Vagina (tissue), 2 donors: ENCODE data around the gene PTPRN.

Experiments
- POLR2A ChIP-seq, 2 donors: fragments of 450-650 bp; IDR thresholded peaks; one replicate each; pipeline ENCODE4 v1.6.1; 2017; ENCODE audit warnings: antibody characterized with exemption in 2 of 2, mild to moderate bottlenecking in 2 of 2, moderate library complexity in 2 of 2
- TF ChIP-seq, protein P1 (sequence below), 3 experiments: fragments of 450-650 bp in 2 of 3; fragments of 200-600 bp in 1 of 3; sonication (generic) in 1 of 3; IDR thresholded peaks; one replicate each; pipeline ENCODE4 v1.5.1; 2017 to 2019; ENCODE audit warnings: antibody characterized with exemption in 3 of 3, mild to moderate bottlenecking in 2 of 3, moderate library complexity in 2 of 3

DNA sequence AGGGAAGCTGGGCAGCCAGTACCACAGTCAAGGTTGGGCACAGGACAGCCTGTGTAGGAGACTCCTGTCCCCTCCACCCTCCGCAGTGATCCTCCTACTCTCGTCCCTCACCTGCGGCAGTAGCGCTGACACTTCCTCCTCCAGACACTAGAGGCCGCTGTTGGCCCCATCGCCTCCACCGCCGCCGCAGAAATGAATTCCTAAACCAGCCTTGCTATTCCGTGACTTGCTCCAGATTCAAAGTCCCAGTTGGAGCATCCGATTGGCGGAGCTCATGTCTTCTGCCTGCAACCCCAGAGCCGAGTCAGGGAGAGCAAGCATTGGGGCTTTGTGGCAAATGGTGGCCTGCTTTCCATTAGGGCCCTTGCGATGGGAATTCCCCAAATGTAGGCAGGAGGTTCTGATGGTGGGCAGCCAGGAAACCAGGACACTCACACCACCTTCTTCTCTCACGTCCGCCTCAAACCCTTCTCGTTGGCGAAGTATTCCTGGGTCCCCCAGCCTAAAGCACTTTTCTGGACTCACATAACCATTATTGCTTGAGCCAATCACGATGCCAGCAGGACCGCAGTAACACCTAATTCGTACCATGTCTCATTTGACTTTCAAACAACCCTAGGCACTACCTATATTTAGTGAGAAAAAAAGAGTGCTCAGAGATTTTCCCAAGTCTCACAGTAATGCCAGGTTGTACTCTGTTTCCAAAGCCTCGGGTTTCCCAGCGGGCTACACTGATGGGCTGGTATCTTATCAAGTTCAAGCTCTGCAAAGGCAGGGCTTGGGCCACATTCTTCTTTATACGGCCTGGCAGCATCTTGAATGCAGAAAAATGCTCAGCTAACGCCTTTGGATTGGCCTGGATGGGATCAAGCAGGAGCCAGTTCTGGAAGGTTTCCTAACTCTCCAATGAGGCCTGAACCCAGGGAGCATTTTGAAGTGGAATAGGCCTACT, 31.2 kb downstream of the PTPRN start:
- TF ChIP-seq POLR2A (IDR thresholded peaks at IDR 0.05), result no peak
- TF ChIP-seq, protein P1, sequence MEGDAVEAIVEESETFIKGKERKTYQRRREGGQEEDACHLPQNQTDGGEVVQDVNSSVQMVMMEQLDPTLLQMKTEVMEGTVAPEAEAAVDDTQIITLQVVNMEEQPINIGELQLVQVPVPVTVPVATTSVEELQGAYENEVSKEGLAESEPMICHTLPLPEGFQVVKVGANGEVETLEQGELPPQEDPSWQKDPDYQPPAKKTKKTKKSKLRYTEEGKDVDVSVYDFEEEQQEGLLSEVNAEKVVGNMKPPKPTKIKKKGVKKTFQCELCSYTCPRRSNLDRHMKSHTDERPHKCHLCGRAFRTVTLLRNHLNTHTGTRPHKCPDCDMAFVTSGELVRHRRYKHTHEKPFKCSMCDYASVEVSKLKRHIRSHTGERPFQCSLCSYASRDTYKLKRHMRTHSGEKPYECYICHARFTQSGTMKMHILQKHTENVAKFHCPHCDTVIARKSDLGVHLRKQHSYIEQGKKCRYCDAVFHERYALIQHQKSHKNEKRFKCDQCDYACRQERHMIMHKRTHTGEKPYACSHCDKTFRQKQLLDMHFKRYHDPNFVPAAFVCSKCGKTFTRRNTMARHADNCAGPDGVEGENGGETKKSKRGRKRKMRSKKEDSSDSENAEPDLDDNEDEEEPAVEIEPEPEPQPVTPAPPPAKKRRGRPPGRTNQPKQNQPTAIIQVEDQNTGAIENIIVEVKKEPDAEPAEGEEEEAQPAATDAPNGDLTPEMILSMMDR (IDR thresholded peaks at IDR 0.05), result peak; percentile 90 to 96 (median 95)
